Fibroblast of villous mesenchyme (primary cell): ENCODE data around the gene VGLL2. TPM values are rescaled to one million over a fixed set of nuclear protein-coding genes. Genes with fewer than 3 reads are reported as not detected.

Experiments used
- DNase-seq: peaks from one replicate; pipeline ENCODE4 v3.0.0-alpha.2; 2010; ENCODE audit warnings: low read depth
- H3K4me3 ChIP-seq: 2 replicates; pipeline ENCODE4 v1.5.1; 2011; ENCODE audit warnings: low read depth, mild to moderate bottlenecking, low read length
- CTCF ChIP-seq: IDR thresholded peaks from 2 replicates; pipeline ENCODE4 v1.5.1; 2012; ENCODE audit warnings: low read depth, mild to moderate bottlenecking, low read length; ENCODE audit not compliant: insufficient read depth
- total RNA-seq: library from RNA; depleted of rRNA; stranded (reverse); fragments of >200 nt; gene quantifications from 2 replicates; pipeline ENCODE4 v1.2.3, GENCODE V29; 2012

Gene VGLL2
- total RNA-seq, 1 donor: not detected

- no peak for TF ChIP-seq CTCF
- DNase-seq: no peak
- H3K4me3 ChIP-seq: no peak overlapping the region
Measured at GRCh38 chr6:117263353-117263927, 1.9 kb upstream of the VGLL2 start.

GRCh38 chr6:117264369-117264691, 1.0 kb upstream of the VGLL2 start:
- no peak for TF ChIP-seq CTCF
- H3K4me3 ChIP-seq: no peak overlapping the region
- DNase-seq: no peak

GRCh38 chr6:117264692-117265409, 507 bp upstream of the VGLL2 start:
- H3K4me3 ChIP-seq: peak overlapping the region; percentile 21
- TF ChIP-seq CTCF: no peak
- no peak for DNase-seq

GRCh38 chr6:117266257-117267053, 1.1 kb downstream of the VGLL2 start:
- no peak for TF ChIP-seq CTCF
- no peak for DNase-seq
- H3K4me3 ChIP-seq: no peak overlapping the region

GRCh38 chr6:117267054-117267347, 1.6 kb downstream of the VGLL2 start:
- no peak for TF ChIP-seq CTCF
- no peak overlapping the region for H3K4me3 ChIP-seq
- no peak for DNase-seq

GRCh38 chr6:117267766-117268534, 2.6 kb downstream of the VGLL2 start:
- no peak for DNase-seq
- TF ChIP-seq CTCF: no peak
- no peak overlapping the region for H3K4me3 ChIP-seq
